Esophagus muscularis mucosa (tissue), 4 donors: ENCODE results near the gene MEF2C. TPM values are rescaled to one million over a fixed set of nuclear protein-coding genes. Genes with fewer than 3 reads are reported as not detected.

Experiments
- DNase-seq: peaks from one replicate; pipeline ENCODE4 v3.0.0-alpha.2; 2017; ENCODE audit errors: extremely low spot score
- H3K27ac ChIP-seq, 4 donors: fragments of 200-600 bp; sonication (generic); replicated peaks in 1 of 4; 1 replicate in 3 of 4; 2 replicates in 1 of 4; pipeline ENCODE4 v1.5.1; 2016 to 2019; ENCODE audit warnings: mild to moderate bottlenecking in 1 of 4
- H3K27me3 ChIP-seq, 4 donors: fragments of 200-600 bp; sonication (generic); one replicate each; pipeline versions ENCODE4 v1.5.1 to v1.6.0; 2016 to 2019
- H3K36me3 ChIP-seq, 4 donors: fragments of 200-600 bp; sonication (generic); one replicate each; pipeline ENCODE4 v1.5.1; 2016 to 2019
- H3K4me1 ChIP-seq, 4 donors: fragments of 200-600 bp; sonication (generic); one replicate each; pipeline ENCODE4 v1.5.1; 2016 to 2019
- H3K4me3 ChIP-seq, 4 donors: fragments of 200-600 bp; sonication (generic); 1 replicate in 2 of 4; 2 replicates in 2 of 4; pipeline ENCODE4 v1.5.1; 2016 to 2019; ENCODE audit warnings: mild to moderate bottlenecking in 4 of 4, moderate library complexity in 1 of 4
- H3K9me3 ChIP-seq, 4 donors: fragments of 200-600 bp; sonication (generic); 1 replicate in 3 of 4; 2 replicates in 1 of 4; pipeline ENCODE4 v1.5.1; 2016 to 2019
- EP300 ChIP-seq: sonication (generic); formaldehyde crosslinking; IDR thresholded peaks from one replicate; pipeline ENCODE4 v1.6.1; 2017; ENCODE audit warnings: antibody characterized with exemption
- POLR2A ChIP-seq: fragments of 450-650 bp; IDR thresholded peaks from one replicate; pipeline ENCODE4 v1.6.1; 2017; ENCODE audit warnings: antibody characterized with exemption, moderate library complexity, mild to moderate bottlenecking, low read depth
- POLR2AphosphoS5 ChIP-seq, 2 donors: sonication (generic); formaldehyde crosslinking; IDR thresholded peaks; one replicate each; pipeline ENCODE4 v1.6.1; 2017; ENCODE audit warnings: antibody characterized with exemption in 2 of 2
- WGBS: methylation state at CpG from one replicate; pipeline ENCODE4 v1.1.5; 2018; 5-methylcytosine and 5-hydroxymethylcytosine counted together
- intact Hi-C: fragments of 100-400 bp; cut with DNase I; formaldehyde crosslinking; loops from one replicate; pipeline ENCODE4 v1.15.1; 2023
- total RNA-seq, 4 donors: library from RNA; depleted of rRNA; stranded (reverse); fragments of >200 nt; gene quantifications; one replicate each; pipeline versions ENCODE4 v1.1.0 to v1.2.1, GENCODE V29; 2016
- TF ChIP-seq, protein P1 (sequence below), 3 experiments: fragments of 200-600 bp in 2 of 3; fragments of 450-650 bp in 1 of 3; sonication (generic) in 2 of 3; IDR thresholded peaks; one replicate each; pipeline ENCODE4 v1.5.1; 2017 to 2019; ENCODE audit warnings: antibody characterized with exemption in 3 of 3, mild to moderate bottlenecking in 2 of 3, moderate library complexity in 1 of 3

The MEF2C gene
- total RNA-seq, 4 donors from 2014 or later = 20.8 to 34.3 (median 29.0) TPM

DNA sequence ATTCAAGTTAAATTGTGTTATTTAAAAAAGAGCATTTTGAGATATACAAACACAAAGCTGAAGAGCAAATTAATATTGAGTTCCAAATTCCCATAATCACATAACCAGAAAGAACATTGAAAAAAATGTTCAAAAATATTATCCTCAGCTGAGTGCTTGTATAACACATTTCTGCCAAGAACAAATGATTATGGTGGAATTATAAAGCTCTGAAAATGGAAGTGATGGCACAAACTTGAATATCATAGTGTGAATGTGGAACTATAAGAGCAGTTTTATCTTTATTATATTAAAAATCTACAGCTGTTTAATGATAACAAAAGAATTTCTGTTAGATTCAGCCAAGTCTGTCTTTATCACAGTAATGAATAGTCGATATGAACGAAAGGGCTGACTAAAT lies 117.8 kb downstream of the MEF2C start:
- 75% methylated on average over 2 of the region's 2 CpGs for WGBS
- intact Hi-C loops = no loop called here

DNA sequence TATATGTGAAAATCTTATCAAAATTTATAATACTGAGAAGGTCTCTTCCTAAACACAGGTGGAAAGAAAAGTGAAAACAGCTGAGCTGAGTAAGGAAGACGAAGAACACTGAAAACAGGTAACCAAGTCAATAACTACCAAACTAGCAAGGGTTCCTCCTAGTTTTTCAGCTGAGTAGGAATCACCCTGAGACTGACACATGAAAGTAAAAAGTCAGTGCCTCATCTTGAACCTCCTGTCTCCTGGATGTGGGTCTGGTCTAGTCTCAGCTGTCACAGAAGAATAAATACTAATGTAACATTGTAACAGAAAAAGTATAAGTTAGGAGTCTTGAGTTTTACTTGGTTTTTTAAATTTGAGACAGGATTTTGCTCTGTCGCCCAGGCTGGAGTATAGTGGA lies 121.0 kb downstream of the MEF2C start:
- intact Hi-C loops = no loop called here
- no peak for DNase-seq
- H3K27ac ChIP-seq = no peak overlapping the region
- WGBS = 93% methylated on average over 2 of the region's 2 CpGs
- H3K36me3 ChIP-seq = peaks cover 0 to 34% (median 20%) of the 10 kb centered on the region in 4 donors
- H3K4me1 ChIP-seq = no peaks in the 10 kb centered on the region
- no peaks in the 10 kb centered on the region for H3K27me3 ChIP-seq
- no peaks in the 10 kb centered on the region for H3K9me3 ChIP-seq
- TF ChIP-seq, protein P1, sequence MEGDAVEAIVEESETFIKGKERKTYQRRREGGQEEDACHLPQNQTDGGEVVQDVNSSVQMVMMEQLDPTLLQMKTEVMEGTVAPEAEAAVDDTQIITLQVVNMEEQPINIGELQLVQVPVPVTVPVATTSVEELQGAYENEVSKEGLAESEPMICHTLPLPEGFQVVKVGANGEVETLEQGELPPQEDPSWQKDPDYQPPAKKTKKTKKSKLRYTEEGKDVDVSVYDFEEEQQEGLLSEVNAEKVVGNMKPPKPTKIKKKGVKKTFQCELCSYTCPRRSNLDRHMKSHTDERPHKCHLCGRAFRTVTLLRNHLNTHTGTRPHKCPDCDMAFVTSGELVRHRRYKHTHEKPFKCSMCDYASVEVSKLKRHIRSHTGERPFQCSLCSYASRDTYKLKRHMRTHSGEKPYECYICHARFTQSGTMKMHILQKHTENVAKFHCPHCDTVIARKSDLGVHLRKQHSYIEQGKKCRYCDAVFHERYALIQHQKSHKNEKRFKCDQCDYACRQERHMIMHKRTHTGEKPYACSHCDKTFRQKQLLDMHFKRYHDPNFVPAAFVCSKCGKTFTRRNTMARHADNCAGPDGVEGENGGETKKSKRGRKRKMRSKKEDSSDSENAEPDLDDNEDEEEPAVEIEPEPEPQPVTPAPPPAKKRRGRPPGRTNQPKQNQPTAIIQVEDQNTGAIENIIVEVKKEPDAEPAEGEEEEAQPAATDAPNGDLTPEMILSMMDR (IDR thresholded peaks at IDR 0.05) = no peak
- TF ChIP-seq POLR2AphosphoS5 (IDR thresholded peaks at IDR 0.05) = no peak
- no peak for TF ChIP-seq POLR2A
- no peak for TF ChIP-seq EP300
- no peak overlapping the region for H3K4me3 ChIP-seq

More for the DNA sequence above, 117.8 kb downstream of the MEF2C start:
- no peak for DNase-seq
- Histone ChIP-seq H3K4me1 (peaks cover 0 to 4% (median 0%) of the 10 kb centered on the region in 4 donors), H3K27ac (no peak overlapping the region), H3K36me3 (peaks cover 0 to 10% (median 7%) of the 10 kb centered on the region in 4 donors), H3K9me3 (no peaks in the 10 kb centered on the region), H3K4me3 (no peak overlapping the region), H3K27me3 (no peaks in the 10 kb centered on the region)
- no peak for TF ChIP-seq EP300
- TF ChIP-seq, protein P1 (IDR thresholded peaks at IDR 0.05) = no peak
- no peak for TF ChIP-seq POLR2AphosphoS5 (IDR thresholded peaks at IDR 0.05)
- TF ChIP-seq POLR2A = no peak

- H3K9me3 ChIP-seq = no peaks in the 10 kb centered on the region
- TF ChIP-seq POLR2AphosphoS5 (IDR thresholded peaks at IDR 0.05) = no peak
- TF ChIP-seq, protein P1 (IDR thresholded peaks at IDR 0.05) = no peak
- no peak for TF ChIP-seq EP300
- TF ChIP-seq POLR2A = no peak
- no peaks in the 10 kb centered on the region for H3K27me3 ChIP-seq
- 75% methylated on average over 8 of the region's 8 CpGs for WGBS
- no peak overlapping the region for H3K4me3 ChIP-seq
- DNase-seq = no peak
- peaks cover 0 to 34% (median 20%) of the 10 kb centered on the region in 4 donors for H3K36me3 ChIP-seq
- no peak overlapping the region for H3K27ac ChIP-seq
- H3K4me1 ChIP-seq = no peaks in the 10 kb centered on the region
- intact Hi-C loops = no loop called here
Observed at GRCh38 chr5:88761269-88761850, 121.6 kb downstream of the MEF2C start.

GRCh38 chr5:88760527-88760926 lies 122.5 kb downstream of the MEF2C start:
- intact Hi-C loops = no loop called here
- Histone ChIP-seq H3K4me3 (no peak overlapping the region), H3K27ac (no peak overlapping the region), H3K9me3 (no peaks in the 10 kb centered on the region), H3K4me1 (no peaks in the 10 kb centered on the region), H3K27me3 (no peaks in the 10 kb centered on the region), H3K36me3 (peaks cover 0 to 34% (median 20%) of the 10 kb centered on the region in 4 donors)
- no peak for TF ChIP-seq EP300
- no peak for TF ChIP-seq POLR2A
- TF ChIP-seq, protein P1 (IDR thresholded peaks at IDR 0.05) = no peak
- TF ChIP-seq POLR2AphosphoS5 (IDR thresholded peaks at IDR 0.05) = no peak
- 49% methylated on average over 4 of the region's 4 CpGs for WGBS
- no peak for DNase-seq

DNA sequence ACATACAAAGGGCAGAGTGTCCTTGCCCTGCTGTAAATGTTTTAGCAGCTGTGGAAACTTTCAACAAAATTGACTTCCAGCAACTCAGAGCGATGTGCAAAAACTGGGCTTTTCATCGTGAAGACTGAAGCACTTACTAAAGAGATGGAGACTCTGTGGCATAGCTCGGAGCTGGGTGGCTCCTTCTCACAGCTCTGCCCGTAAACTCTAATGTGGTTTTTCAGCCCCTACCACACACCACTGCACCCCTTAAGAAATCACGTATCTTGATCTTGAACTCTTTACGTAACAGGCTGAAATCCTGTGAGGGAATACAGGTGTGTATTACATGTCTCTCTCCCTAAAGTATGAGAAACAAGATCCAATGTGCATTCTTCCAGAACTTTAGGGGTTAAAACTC lies 124.4 kb downstream of the MEF2C start:
- intact Hi-C loops = no loop called here
- 82% methylated on average over 6 of the region's 6 CpGs for WGBS
- H3K4me1 ChIP-seq = no peaks in the 10 kb centered on the region

More for the DNA sequence above, 124.4 kb downstream of the MEF2C start:
- Histone ChIP-seq H3K36me3 (peaks cover 0 to 34% (median 20%) of the 10 kb centered on the region in 4 donors), H3K27me3 (no peaks in the 10 kb centered on the region), H3K27ac (no peak overlapping the region), H3K9me3 (no peaks in the 10 kb centered on the region), H3K4me3 (no peak overlapping the region)
- DNase-seq = no peak
- TF ChIP-seq, protein P1 (IDR thresholded peaks at IDR 0.05) = no peak
- no peak for TF ChIP-seq POLR2AphosphoS5 (IDR thresholded peaks at IDR 0.05)
- TF ChIP-seq POLR2A = no peak
- TF ChIP-seq EP300 = no peak
